HepG2 (cell line): Measurements from ENCODE around the gene PMM2. TPM values are rescaled to one million over a fixed set of nuclear protein-coding genes. Genes with fewer than 3 reads are reported as not detected.
A peak's percentile ranks its signal among the peaks of the same experiment; 100 is the strongest.

Experiments
- ETV6 ChIP-seq: sonication (generic); formaldehyde crosslinking; conservative IDR thresholded peaks from 2 replicates; pipeline ENCODE4 v1.4.0; 2020; ENCODE audit warnings: missing genetic modification reagents
- KIAA2018 ChIP-seq: sonication (generic); formaldehyde crosslinking; IDR thresholded peaks from 2 replicates; pipeline ENCODE4 v1.5.0; 2020; ENCODE audit warnings: mild to moderate bottlenecking, missing genetic modification reagents, borderline replicate concordance
- NCOR1 ChIP-seq: fragments of 200-600 bp; sonication (generic); IDR thresholded peaks from 2 replicates; pipeline ENCODE4 v1.7.0; 2017; ENCODE audit warnings: antibody characterized with exemption, low read length, borderline replicate concordance
- POGZ ChIP-seq: sonication (generic); formaldehyde crosslinking; IDR thresholded peaks from 2 replicates; pipeline ENCODE4 v1.4.0; 2020; ENCODE audit warnings: mild to moderate bottlenecking, missing genetic modification reagents
- POLR2AphosphoS2 ChIP-seq: IDR thresholded peaks from 2 replicates; pipeline ENCODE4 v1.6.1; 2011; ENCODE audit warnings: low read depth, low read length, improper control_type of control experiment
- TERF1 ChIP-seq: sonication (generic); formaldehyde crosslinking; IDR thresholded peaks from 2 replicates; pipeline ENCODE4 v1.8.0; 2022; ENCODE audit warnings: mild to moderate bottlenecking, missing genetic modification reagents, moderate library complexity
- ZNF337 ChIP-seq: sonication (generic); formaldehyde crosslinking; IDR thresholded peaks from 2 replicates; pipeline ENCODE4 v1.5.1; 2020; ENCODE audit warnings: missing genetic modification reagents, low read depth, mild to moderate bottlenecking, borderline replicate concordance
- polyA plus RNA-seq, 8 experiments: library from polyadenylated mRNA; depleted of rRNA in 3 of 8; stranded (reverse) in 7 of 8; unstranded in 1 of 8; fragments of >200 nt; fragmentation: Illumina TruSeq in 4 of 8; extraction: Trizol in 4 of 8; gene quantifications; 2 replicates each; pipeline versions ENCODE4 v1.2.1 to v1.2.3, GENCODE V29; 2011 to 2016; ENCODE audit warnings: low read depth in 4 of 8, missing spikeins in 1 of 8, mixed read lengths in 1 of 8; ENCODE audit not compliant: insufficient read depth in 1 of 8
- total RNA-seq, 5 experiments: library from RNA; depleted of rRNA; stranded (reverse); fragments of >200 nt; fragmentation: Illumina TruSeq; extraction: Trizol; gene quantifications; 2 replicates each; pipeline ENCODE4 v1.2.3, GENCODE V29; 2016; ENCODE audit warnings: low read depth in 1 of 5
- TF ChIP-seq, protein P1 (sequence below): sonication (generic); formaldehyde crosslinking; IDR thresholded peaks from 2 replicates; pipeline ENCODE4 v1.8.0; 2022; ENCODE audit warnings: mild to moderate bottlenecking, missing genetic modification reagents, borderline replicate concordance
- TF ChIP-seq, protein P2 (sequence below): sonication (generic); formaldehyde crosslinking; IDR thresholded peaks from 2 replicates; pipeline ENCODE4 v1.4.0; 2020; ENCODE audit warnings: missing genetic modification reagents
- TF ChIP-seq, protein P3 (sequence below): sonication (generic); formaldehyde crosslinking; IDR thresholded peaks from 2 replicates; pipeline ENCODE4 v1.8.1; 2023; ENCODE audit warnings: mild to moderate bottlenecking, missing genetic modification reagents, borderline replicate concordance
- TF ChIP-seq, protein P4 (sequence below): sonication (generic); formaldehyde crosslinking; IDR thresholded peaks from 2 replicates; pipeline ENCODE4 v1.5.1; 2020; ENCODE audit warnings: missing genetic modification reagents, mild to moderate bottlenecking, borderline replicate concordance

PMM2 gene
- total and polyA plus RNA-seq, 2 of the 13 experiments (the other 11 are each of a cell fraction or from before 2014, with no cell fraction given): 52.2 to 93.7 TPM

DNA sequence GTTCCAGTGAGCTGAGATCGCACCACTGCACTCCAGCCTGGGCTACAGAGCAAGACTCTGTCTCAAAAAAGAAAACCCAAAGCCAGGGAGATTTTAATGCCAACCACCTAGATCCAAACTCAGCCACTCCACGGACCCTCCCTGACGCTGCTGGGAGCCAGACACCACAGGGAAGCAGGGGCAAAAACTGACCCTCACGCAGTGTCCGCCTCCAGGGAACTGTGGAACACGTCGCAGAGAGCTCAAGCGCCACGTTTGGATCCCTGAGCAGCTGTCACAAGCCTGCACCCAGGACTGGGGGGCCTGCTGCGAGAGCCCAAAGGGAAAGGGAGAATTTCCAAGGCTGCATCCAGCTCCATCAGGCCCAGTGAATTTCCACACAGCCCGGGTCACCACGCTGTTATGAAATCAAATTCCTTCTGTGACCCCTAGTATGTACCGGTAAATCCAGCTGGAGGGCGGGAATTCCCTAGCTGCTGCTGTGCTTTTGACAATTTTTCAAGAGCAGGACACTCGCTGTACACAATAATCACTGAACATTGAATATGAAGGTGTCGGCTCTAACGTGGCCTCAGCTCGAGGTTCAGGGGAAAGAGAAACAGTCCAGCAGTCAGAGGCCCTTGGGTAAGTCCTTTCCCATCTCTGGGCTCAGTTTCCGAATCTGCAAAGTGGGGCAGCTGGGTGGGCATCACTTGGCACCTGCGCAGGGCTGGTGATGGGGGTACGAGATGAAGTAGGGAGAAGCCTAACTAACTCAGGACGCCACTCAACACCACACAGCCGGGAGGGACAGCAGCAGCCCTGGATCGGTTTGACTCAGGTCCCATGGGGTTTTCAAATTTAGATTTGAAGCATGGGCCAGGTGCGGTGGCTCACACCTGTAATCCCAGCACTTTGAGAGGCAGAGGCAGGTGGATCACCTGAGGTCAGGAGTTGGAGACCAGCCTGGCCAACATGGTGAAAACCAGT is 62.6 kb downstream of the PMM2 start (continued):
- TF ChIP-seq TERF1 (peak; percentile 74; the same call in 1 of the 2 replicates), ETV6 (CRISPR knock-in tag) (no peak), ZNF337 (CRISPR knock-in tag) (peak; percentile 81; the same call in 1 of the 2 replicates), NCOR1 (peak; percentile 59; the same call in 1 of the 2 replicates), POLR2AphosphoS2 (no peak), POGZ (CRISPR knock-in tag) (peak; percentile 47; the same call in 1 of the 2 replicates), KIAA2018 (CRISPR knock-in tag) (no peak)
- TF ChIP-seq, protein P1, sequence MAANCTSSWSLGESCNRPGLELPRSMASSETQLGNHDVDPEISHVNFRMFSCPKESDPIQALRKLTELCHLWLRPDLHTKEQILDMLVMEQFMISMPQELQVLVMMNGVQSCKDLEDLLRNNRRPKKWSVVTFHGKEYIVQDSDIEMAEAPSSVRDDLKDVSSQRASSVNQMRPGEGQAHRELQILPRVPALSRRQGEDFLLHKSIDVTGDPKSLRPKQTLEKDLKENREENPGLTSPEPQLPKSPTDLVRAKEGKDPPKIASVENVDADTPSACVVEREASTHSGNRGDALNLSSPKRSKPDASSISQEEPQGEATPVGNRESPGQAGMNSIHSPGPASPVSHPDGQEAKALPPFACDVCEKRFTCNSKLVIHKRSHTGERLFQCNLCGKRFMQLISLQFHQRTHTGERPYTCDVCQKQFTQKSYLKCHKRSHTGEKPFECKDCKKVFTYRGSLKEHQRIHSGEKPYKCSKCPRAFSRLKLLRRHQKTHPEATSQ: no peak
- TF ChIP-seq, protein P2, sequence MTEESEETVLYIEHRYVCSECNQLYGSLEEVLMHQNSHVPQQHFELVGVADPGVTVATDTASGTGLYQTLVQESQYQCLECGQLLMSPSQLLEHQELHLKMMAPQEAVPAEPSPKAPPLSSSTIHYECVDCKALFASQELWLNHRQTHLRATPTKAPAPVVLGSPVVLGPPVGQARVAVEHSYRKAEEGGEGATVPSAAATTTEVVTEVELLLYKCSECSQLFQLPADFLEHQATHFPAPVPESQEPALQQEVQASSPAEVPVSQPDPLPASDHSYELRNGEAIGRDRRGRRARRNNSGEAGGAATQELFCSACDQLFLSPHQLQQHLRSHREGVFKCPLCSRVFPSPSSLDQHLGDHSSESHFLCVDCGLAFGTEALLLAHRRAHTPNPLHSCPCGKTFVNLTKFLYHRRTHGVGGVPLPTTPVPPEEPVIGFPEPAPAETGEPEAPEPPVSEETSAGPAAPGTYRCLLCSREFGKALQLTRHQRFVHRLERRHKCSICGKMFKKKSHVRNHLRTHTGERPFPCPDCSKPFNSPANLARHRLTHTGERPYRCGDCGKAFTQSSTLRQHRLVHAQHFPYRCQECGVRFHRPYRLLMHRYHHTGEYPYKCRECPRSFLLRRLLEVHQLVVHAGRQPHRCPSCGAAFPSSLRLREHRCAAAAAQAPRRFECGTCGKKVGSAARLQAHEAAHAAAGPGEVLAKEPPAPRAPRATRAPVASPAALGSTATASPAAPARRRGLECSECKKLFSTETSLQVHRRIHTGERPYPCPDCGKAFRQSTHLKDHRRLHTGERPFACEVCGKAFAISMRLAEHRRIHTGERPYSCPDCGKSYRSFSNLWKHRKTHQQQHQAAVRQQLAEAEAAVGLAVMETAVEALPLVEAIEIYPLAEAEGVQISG: peak; percentile 73; the same call in 1 of the 2 replicates
- TF ChIP-seq, protein P3, sequence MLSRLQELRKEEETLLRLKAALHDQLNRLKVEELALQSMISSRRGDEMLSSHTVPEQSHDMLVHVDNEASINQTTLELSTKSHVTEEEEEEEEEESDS: no peak
- TF ChIP-seq, protein P4, sequence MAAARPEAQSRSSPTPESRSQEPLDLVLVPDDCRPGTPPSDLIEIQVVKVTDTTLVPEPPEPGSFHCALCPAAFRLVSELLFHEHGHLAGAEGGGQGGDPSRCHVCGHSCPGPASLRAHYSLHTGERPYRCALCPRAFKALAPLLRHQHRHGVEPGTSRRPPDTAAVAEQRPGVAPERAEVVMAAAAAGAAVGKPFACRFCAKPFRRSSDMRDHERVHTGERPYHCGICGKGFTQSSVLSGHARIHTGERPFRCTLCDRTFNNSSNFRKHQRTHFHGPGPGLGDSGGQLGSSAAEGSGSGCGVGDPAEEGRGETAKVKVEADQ (CRISPR knock-in tag): peak; percentile 75; the same call in 1 of the 2 replicates
